Activated CD8-positive, alpha-beta memory T cell treated with anti-CD3 and anti-CD28 coated beads, Interleukin-2, amount 10 ng/mL, durations not matched to agents 7 days and 5 days (primary cell): ENCODE results near the gene PPP1R12B. TPM values are rescaled to one million over a fixed set of nuclear protein-coding genes. Genes with fewer than 3 reads are reported as not detected.
"Not testable (repeated sequence)": the region's sequence is repeated elsewhere in the genome, so short reads cannot be mapped to it uniquely, and the experiment has no call there.

Experiments
- ATAC-seq: fragments of 150-1000 bp; cut with Tn5 transposase; one replicate; pipeline ENCODE4 v1.10.0; 2021; ENCODE audit warnings: moderate library complexity
- CTCF ChIA-PET: fragments of 350-600 bp; sonication (Branson Sonifier 250); formaldehyde crosslinking; loops from one replicate; lab custom pipeline; 2021; ENCODE audit warnings: antibody characterized with exemption; lab: Charles Lee
- DNase-seq: peaks from one replicate; pipeline ENCODE4 v3.0.0-alpha.2; 2020
- H3K27ac Mint-ChIP-seq: one replicate; pipeline ENCODE4 v1.8.0; 2021; ENCODE audit warnings: mild to moderate bottlenecking, mixed read lengths
- H3K27me3 Mint-ChIP-seq: one replicate; pipeline ENCODE4 v1.8.0; 2021; ENCODE audit warnings: mixed read lengths
- H3K36me3 Mint-ChIP-seq: one replicate; pipeline ENCODE4 v1.8.0; 2021; ENCODE audit warnings: mild to moderate bottlenecking, mixed read lengths
- H3K4me1 Mint-ChIP-seq: one replicate; pipeline ENCODE4 v1.8.0; 2021; ENCODE audit warnings: mixed read lengths
- H3K4me3 Mint-ChIP-seq: one replicate; pipeline ENCODE4 v1.8.0; 2021; ENCODE audit warnings: mild to moderate bottlenecking, moderate library complexity, mixed read lengths
- H3K9me3 Mint-ChIP-seq: one replicate; pipeline ENCODE4 v1.8.0; 2022; ENCODE audit warnings: low read depth, mixed read lengths
- total RNA-seq, 2 experiments: library from RNA; stranded (reverse); gene quantifications; one replicate each; pipeline ENCODE4 v1.2.3, GENCODE V29; 2021

Gene PPP1R12B
- total RNA-seq, 2 experiments from 2014 or later = 20.3 to 34.2 TPM

- Mint-ChIP-seq H3K9me3 (no peaks in the 10 kb centered on the region), H3K4me1 (no peaks in the 10 kb centered on the region), H3K36me3 (no peaks in the 10 kb centered on the region), H3K27me3 (no peaks in the 10 kb centered on the region), H3K27ac (no peak overlapping the region), H3K4me3 (no peak overlapping the region)
- no peak for DNase-seq
- CTCF ChIA-PET = interaction anchor here (1.0 kb wide), 1 partner anchor 127 kb away, joined by 3 read pairs; no protein-coding TSS in a partner anchor
- no peak for ATAC-seq
Measured at GRCh38 chr1:202577381-202577780, 228.9 kb downstream of the PPP1R12B start.

DNA sequence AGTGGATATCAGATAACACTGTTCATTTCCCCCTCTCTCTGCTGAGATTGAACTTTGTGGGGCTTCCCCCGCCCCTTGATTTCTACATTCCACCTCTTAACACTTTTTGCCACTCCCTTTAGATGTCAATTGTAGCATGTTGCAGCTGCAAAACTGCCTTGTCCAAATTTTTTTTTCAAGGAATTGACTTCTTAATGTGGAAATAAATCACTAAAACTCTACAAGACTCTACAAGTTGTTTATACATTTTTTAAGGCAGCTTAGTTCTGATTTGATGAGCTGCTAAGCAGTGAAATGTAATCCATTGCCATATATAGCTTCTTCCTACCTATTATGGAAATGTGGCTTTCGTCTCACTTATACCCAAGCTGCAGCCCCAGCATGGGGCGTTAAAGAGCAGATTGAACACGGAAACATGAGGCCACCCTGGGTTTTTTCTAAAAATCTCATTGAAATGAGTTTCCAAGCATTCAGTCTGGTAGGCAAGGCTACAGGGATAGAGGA is 229.6 kb downstream of the PPP1R12B start:
- Mint-ChIP-seq H3K27ac (no peak overlapping the region), H3K4me1 (no peaks in the 10 kb centered on the region), H3K4me3 (no peak overlapping the region), H3K9me3 (no peaks in the 10 kb centered on the region), H3K36me3 (no peaks in the 10 kb centered on the region), H3K27me3 (no peaks in the 10 kb centered on the region)
- CTCF ChIA-PET = interaction anchor here (1.0 kb wide), 1 partner anchor 127 kb away, joined by 3 read pairs; no protein-coding TSS in a partner anchor
- ATAC-seq (no peak), DNase-seq (no peak)

GRCh38 chr1:202578565-202578964 is 230.1 kb downstream of the PPP1R12B start:
- H3K27ac Mint-ChIP-seq = no peak overlapping the region
- no peaks in the 10 kb centered on the region for H3K9me3 Mint-ChIP-seq
- ATAC-seq (no peak), DNase-seq (no peak)
- no peaks in the 10 kb centered on the region for H3K36me3 Mint-ChIP-seq
- H3K4me1 Mint-ChIP-seq = no peaks in the 10 kb centered on the region
- no peak overlapping the region for H3K4me3 Mint-ChIP-seq
- CTCF ChIA-PET = interaction anchor here (1.0 kb wide), 1 partner anchor 126 kb away, joined by 3 read pairs; no protein-coding TSS in a partner anchor
- no peaks in the 10 kb centered on the region for H3K27me3 Mint-ChIP-seq

DNA sequence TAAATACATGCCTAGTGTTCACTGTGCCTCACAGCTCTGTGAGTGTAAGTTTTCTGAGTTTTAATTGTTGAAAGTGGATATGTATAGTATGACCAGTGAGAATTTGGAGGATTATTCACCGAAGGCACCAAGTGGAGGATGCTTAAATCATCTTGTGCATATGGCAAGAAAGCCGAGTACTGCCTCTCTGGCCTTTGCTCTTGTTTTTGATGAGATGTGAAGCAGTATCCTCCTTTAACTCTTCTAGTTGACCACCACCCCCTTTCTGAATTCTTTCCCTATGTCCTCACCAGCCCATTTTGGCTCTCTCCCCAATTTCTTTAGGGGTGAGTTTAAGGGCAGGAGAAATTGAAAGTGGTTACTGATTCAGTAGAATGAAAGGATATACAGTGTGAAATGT is 231.3 kb downstream of the PPP1R12B start:
- H3K27ac Mint-ChIP-seq = no peak overlapping the region
- ATAC-seq (no peak), DNase-seq (no peak)
- no peaks in the 10 kb centered on the region for H3K4me1 Mint-ChIP-seq
- CTCF ChIA-PET = no interaction called here
- no peaks in the 10 kb centered on the region for H3K36me3 Mint-ChIP-seq
- H3K9me3 Mint-ChIP-seq = no peaks in the 10 kb centered on the region
- no peaks in the 10 kb centered on the region for H3K27me3 Mint-ChIP-seq
- no peak overlapping the region for H3K4me3 Mint-ChIP-seq

- Mint-ChIP-seq H3K36me3 (no peaks in the 10 kb centered on the region), H3K4me3 (no peak overlapping the region), H3K27ac (no peak overlapping the region), H3K4me1 (no peaks in the 10 kb centered on the region), H3K9me3 (no peaks in the 10 kb centered on the region), H3K27me3 (no peaks in the 10 kb centered on the region)
- CTCF ChIA-PET = interaction anchor here (1.3 kb wide), 1 partner anchor 139 kb away, joined by 4 read pairs; no protein-coding TSS in a partner anchor
- no peak for ATAC-seq
- DNase-seq = no peak
Measured at GRCh38 chr1:202580619-202581018, 232.1 kb downstream of the PPP1R12B start.

- ATAC-seq, H3K9me3 Mint-ChIP-seq, H3K36me3 Mint-ChIP-seq, H3K4me3 Mint-ChIP-seq, DNase-seq, H3K27me3 Mint-ChIP-seq, H3K27ac Mint-ChIP-seq: not testable (repeated sequence)
- CTCF ChIA-PET = interaction anchor here (1.8 kb wide), 1 partner anchor 11 kb away, joined by 6 read pairs; no protein-coding TSS in a partner anchor
- H3K4me1 Mint-ChIP-seq = peaks cover 13% of the 10 kb centered on the region
Measured at GRCh38 chr1:202582350-202582749, 233.9 kb downstream of the PPP1R12B start.

DNA sequence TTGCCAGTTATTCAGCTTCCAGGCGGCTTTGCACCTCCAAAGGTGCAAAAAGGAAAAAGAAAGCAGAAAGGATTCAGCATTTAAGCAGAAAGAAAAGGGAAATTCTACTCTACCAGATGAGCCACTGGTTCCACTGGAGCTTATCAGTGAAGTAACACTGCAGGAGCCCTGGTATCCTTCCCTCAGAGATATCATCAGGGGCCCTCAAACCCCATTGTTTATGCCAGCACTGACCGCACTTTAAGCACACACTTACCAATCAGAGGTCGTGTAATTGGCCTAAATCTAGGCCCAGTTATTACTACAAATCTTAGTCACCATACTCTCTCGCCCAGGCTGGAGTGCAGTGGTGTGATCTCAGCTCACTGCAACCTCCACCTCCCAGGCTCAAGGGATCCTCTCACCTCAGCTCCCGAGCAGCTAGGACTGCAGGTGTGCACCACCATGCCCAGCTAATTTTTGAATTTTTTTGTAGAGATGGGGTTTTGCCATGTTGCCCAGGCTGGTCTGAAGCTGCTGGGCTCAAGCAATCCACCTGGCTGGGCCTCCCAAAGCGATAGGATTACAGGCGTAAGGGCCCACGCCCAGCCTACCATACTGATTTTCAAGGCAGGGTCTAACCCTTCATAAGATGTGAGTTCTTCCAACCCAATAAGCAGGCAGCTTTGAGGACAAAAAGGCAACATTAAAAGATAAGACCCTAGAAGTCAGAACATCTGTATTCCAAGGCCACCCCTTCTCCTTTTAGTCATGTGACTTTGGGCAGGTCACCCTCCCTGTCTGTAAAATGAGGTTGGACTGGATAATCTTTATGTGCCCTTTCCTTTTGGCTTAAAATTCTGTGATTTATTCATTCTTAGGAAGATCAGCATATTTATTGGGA is 236.4 kb downstream of the PPP1R12B start:
- peaks cover 20% of the 10 kb centered on the region for H3K4me1 Mint-ChIP-seq

DNA sequence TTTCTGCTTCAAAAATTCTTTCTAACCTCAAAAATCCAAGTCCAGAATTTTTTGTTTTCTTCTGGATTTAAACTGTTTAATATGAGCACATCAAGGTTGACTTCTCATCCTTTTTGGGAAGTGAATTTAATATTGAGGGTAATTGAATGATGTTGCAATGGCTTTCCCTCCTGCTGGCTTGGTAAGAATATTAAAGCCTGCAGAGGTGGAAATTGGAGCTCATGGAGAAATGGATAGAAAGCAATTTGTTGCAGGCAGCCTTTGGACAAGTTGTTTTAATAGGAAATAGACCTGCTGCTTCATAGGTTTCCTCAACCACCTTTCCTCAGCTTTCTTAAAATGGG is 237.1 kb downstream of the PPP1R12B start:
- H3K36me3 Mint-ChIP-seq = no peaks in the 10 kb centered on the region
- DNase-seq (no peak), ATAC-seq (no peak)
- H3K9me3 Mint-ChIP-seq = no peaks in the 10 kb centered on the region
- no peaks in the 10 kb centered on the region for H3K27me3 Mint-ChIP-seq
- CTCF ChIA-PET = interaction anchor here (1.0 to 3.9 kb wide), 4 partner anchors 11 to 130 kb away, joined by 3 to 13 read pairs (median 3); no protein-coding TSS in a partner anchor
- peaks cover 20% of the 10 kb centered on the region for H3K4me1 Mint-ChIP-seq
- no peak overlapping the region for H3K4me3 Mint-ChIP-seq
- no peak overlapping the region for H3K27ac Mint-ChIP-seq

More for the DNA sequence above, 236.4 kb downstream of the PPP1R12B start:
- H3K27ac Mint-ChIP-seq = no peak overlapping the region
- no peaks in the 10 kb centered on the region for H3K27me3 Mint-ChIP-seq
- DNase-seq (no peak), ATAC-seq (no peak)
- H3K36me3 Mint-ChIP-seq = no peaks in the 10 kb centered on the region
- no peak overlapping the region for H3K4me3 Mint-ChIP-seq
- H3K9me3 Mint-ChIP-seq = no peaks in the 10 kb centered on the region
- CTCF ChIA-PET = interaction anchor here (1.0 to 3.9 kb wide), 5 partner anchors 10 to 131 kb away, joined by 3 to 13 read pairs (median 3); no protein-coding TSS in a partner anchor

- Mint-ChIP-seq H3K4me3 (no peak overlapping the region), H3K27me3 (no peaks in the 10 kb centered on the region), H3K9me3 (no peaks in the 10 kb centered on the region), H3K27ac (no peak overlapping the region), H3K36me3 (no peaks in the 10 kb centered on the region), H3K4me1 (peaks cover 20% of the 10 kb centered on the region)
- ATAC-seq (no peak), DNase-seq (no peak)
- CTCF ChIA-PET = interaction anchor here (1.0 to 3.9 kb wide), 4 partner anchors 11 to 129 kb away, joined by 3 to 13 read pairs (median 3); no protein-coding TSS in a partner anchor
Measured at GRCh38 chr1:202586018-202586821, 237.7 kb downstream of the PPP1R12B start.

DNA sequence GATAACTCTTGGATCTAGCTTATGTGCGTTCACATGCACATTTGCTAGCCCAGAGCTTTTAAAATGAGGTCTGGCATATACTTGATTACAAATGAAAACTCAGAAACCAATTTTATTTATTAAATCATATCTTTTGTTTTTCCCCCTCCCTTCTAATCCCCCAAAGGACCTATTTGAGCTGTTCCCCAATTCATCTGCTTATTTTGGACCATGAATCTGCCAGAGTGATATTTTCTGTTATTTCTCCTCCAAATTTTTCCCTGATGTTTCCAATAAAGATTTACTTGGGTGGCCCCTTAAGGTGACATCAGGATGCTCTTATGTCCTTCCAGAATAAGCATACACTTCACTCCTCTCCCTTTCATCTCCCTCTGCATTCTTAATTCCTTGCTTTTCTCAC is 238.4 kb downstream of the PPP1R12B start:
- H3K9me3 Mint-ChIP-seq = no peaks in the 10 kb centered on the region
- CTCF ChIA-PET = interaction anchor here (1.0 to 3.9 kb wide), 3 partner anchors 12 to 121 kb away, joined by 3 to 13 read pairs (median 3); no protein-coding TSS in a partner anchor

DNA sequence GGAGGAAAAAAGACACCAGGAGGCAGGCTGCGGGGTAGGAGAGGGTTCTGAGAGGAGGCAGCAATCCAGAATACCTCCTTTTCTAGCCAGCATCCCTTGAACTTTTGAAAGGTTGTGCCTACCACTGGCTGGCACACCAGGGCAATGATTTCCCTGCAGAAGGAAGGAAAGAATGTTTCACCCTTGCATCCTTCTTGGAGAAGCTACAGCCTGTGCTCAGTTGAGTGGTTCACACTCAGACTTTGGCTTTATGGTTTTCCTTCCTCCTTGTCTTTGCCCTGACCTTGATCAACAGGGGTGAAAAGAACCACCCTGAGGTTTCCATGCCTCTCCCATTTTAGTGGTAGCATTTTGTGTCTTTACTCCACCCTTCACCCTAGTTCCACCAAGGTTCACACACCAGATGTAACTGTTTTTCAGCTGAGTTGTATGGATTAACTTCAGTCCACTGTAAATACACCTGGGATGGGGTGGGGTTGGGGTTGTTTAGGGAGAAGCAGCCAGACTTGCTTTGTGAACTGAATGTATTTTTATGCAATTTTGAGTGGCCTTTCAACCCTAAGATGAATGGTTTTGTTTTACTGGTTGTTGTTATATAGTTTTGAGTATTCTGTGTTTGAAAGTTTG is 239.5 kb downstream of the PPP1R12B start:
- no peak for DNase-seq
- Mint-ChIP-seq H3K4me3 (no peak overlapping the region), H3K4me1 (peaks cover 20% of the 10 kb centered on the region), H3K36me3 (no peaks in the 10 kb centered on the region), H3K27ac (no peak overlapping the region), H3K9me3 (no peaks in the 10 kb centered on the region), H3K27me3 (no peaks in the 10 kb centered on the region)
- CTCF ChIA-PET = interaction anchor here (1.0 kb wide), 1 partner anchor 16 kb away, joined by 3 read pairs; no protein-coding TSS in a partner anchor
- no peak for ATAC-seq

More for the DNA sequence above, 238.4 kb downstream of the PPP1R12B start:
- DNase-seq (no peak), ATAC-seq (no peak)
- Mint-ChIP-seq H3K36me3 (no peaks in the 10 kb centered on the region), H3K27ac (no peak overlapping the region), H3K4me3 (no peak overlapping the region), H3K4me1 (peaks cover 20% of the 10 kb centered on the region), H3K27me3 (no peaks in the 10 kb centered on the region)

DNA sequence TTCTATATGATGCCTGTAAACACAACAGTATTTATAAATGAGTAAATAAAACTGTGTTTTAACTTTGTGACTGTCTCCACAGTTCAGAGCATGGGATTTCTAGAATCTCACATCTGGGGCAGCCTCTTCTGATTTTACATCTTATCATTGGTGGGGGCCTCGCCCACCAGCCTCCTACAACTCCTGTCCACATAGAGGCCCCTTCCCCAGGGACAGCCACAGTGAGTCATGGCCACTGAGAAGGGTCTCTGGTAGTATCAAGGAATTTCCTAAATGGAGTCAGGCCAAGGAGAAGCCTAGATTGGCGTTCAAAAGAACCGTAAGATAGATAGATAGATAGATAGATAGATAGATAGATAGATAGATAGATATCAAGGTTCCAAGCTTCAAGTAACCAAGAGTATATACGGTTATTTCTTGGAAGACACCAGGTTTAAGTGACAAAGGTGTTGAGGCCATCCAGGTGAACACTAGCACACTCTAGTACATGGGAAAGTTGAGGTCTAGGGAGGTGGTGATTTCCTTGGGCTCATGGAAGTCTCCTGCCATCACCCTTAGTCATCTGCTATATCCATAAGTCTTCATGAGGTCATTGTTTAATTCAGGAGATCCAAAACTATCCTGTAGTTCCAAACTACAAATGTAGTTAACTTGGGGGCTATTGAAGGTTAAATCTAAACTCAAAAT is 240.1 kb downstream of the PPP1R12B start:
- CTCF ChIA-PET = interaction anchor here (0.6 kb wide), 1 partner anchor 131 kb away, joined by 3 read pairs; no protein-coding TSS in a partner anchor

More for the DNA sequence above, 240.1 kb downstream of the PPP1R12B start:
- DNase-seq (no peak), ATAC-seq (no peak)
- no peaks in the 10 kb centered on the region for H3K9me3 Mint-ChIP-seq
- no peaks in the 10 kb centered on the region for H3K27me3 Mint-ChIP-seq
- H3K27ac Mint-ChIP-seq = no peak overlapping the region
- no peaks in the 10 kb centered on the region for H3K36me3 Mint-ChIP-seq
- peaks cover 20% of the 10 kb centered on the region for H3K4me1 Mint-ChIP-seq
- no peak overlapping the region for H3K4me3 Mint-ChIP-seq
